H1 (cell line): Measurements from ENCODE around the gene LCN6. TPM values are rescaled to one million over a fixed set of nuclear protein-coding genes. Genes with fewer than 3 reads are reported as not detected.
A peak's percentile ranks its signal among the peaks of the same experiment; 100 is the strongest.
"Not testable (repeated sequence)": the region's sequence is repeated elsewhere in the genome, so short reads cannot be mapped to it uniquely, and the experiment has no call there.

ENCODE experiments used
- CTCF ChIA-PET: fragments of 300-600 bp; sonication (Branson Sonifier 250); formaldehyde crosslinking; loops from one replicate; lab custom pipeline; 2021; ENCODE audit not compliant: partially characterized antibody; lab: Charles Lee
- POLR2A ChIA-PET: fragments of 300-600 bp; sonication (Branson Sonifier 250); formaldehyde crosslinking; loops from one replicate; lab custom pipeline; 2021; ENCODE audit warnings: inconsistent platforms; ENCODE audit not compliant: partially characterized antibody; lab: Charles Lee
- DNase-seq, 2 experiments: peaks; one replicate each; pipeline versions ENCODE4 v3.0.0 to v3.0.0-alpha.2; 2010 to 2022; ENCODE audit warnings: low spot score in 2 of 2, low read depth in 1 of 2, mixed read lengths in 1 of 2
- FAIRE-seq: peaks from 2 replicates; lab custom pipeline; 2011; peaks lifted over from hg19 to GRCh38; lab: Jason Lieb, UNC
- H2AFZ ChIP-seq: 2 replicates; pipeline ENCODE4 v1.8.1; 2012; ENCODE audit warnings: low read length, inconsistent platforms
- H2AK5ac ChIP-seq: 2 replicates; pipeline ENCODE4 v1.6.1; 2013; ENCODE audit warnings: low read depth, low read length
- H2BK120ac ChIP-seq: replicated peaks from 2 replicates; pipeline ENCODE3; 2013; ENCODE audit warnings: low read depth, low read length, inconsistent platforms
- H2BK12ac ChIP-seq: 2 replicates; pipeline ENCODE4 v1.6.1; 2013; ENCODE audit warnings: low read depth, low read length
- H2BK15ac ChIP-seq: 2 replicates; pipeline ENCODE4 v1.6.1; 2013; ENCODE audit warnings: low read length
- H2BK20ac ChIP-seq: 2 replicates; pipeline ENCODE4 v1.6.1; 2013; ENCODE audit warnings: low read length
- H2BK5ac ChIP-seq: 2 replicates; pipeline ENCODE4 v1.6.1; 2013; ENCODE audit warnings: low read depth, low read length
- H3K14ac ChIP-seq: 2 replicates; pipeline ENCODE4 v1.6.1; 2013; ENCODE audit warnings: inconsistent platforms; ENCODE audit not compliant: insufficient read length
- H3K18ac ChIP-seq: 2 replicates; pipeline ENCODE4 v1.6.1; 2013; ENCODE audit warnings: low read length; ENCODE audit errors: extremely low read depth
- H3K23ac ChIP-seq: 2 replicates; pipeline ENCODE4 v1.6.1; 2013; ENCODE audit warnings: inconsistent platforms; ENCODE audit not compliant: insufficient read length
- H3K23me2 ChIP-seq: 2 replicates; pipeline ENCODE4 v1.6.1; 2013; ENCODE audit warnings: low read depth, low read length
- H3K27ac ChIP-seq: 2 replicates; pipeline ENCODE4 v1.6.1; 2011; ENCODE audit warnings: low read depth, low read length, inconsistent platforms
- H3K27me3 ChIP-seq, 4 experiments: replicated peaks in 1 of 4; 1 replicate in 1 of 4; 2 replicates in 3 of 4; pipeline versions ENCODE4 v1.6.1 to v1.8.1; 2011 to 2013; ENCODE audit warnings: low read length in 3 of 4, mild to moderate bottlenecking in 3 of 4, inconsistent platforms in 2 of 4, mixed read lengths in 2 of 4, moderate library complexity in 1 of 4; ENCODE audit not compliant: control insufficient read depth in 3 of 4, insufficient read depth in 3 of 4; ENCODE audit errors: extremely low read depth in 1 of 4
- H3K36me3 ChIP-seq, 4 experiments: 2 replicates each; pipeline versions ENCODE4 v1.6.1 to v1.8.1; 2011 to 2013; ENCODE audit warnings: mild to moderate bottlenecking in 4 of 4, low read length in 3 of 4, moderate library complexity in 2 of 4, control low read depth in 1 of 4, inconsistent platforms in 1 of 4; ENCODE audit not compliant: insufficient read depth in 4 of 4, control insufficient read depth in 2 of 4
- H3K4ac ChIP-seq: replicated peaks from 2 replicates; pipeline ENCODE3; 2013; ENCODE audit warnings: low read length, low read depth, mixed read lengths, inconsistent platforms; ENCODE audit not compliant: insufficient read length
- H3K4me1 ChIP-seq, 4 experiments: replicated peaks in 1 of 4; 1 replicate in 1 of 4; 2 replicates in 3 of 4; pipeline versions ENCODE4 v1.6.1 to v1.8.1; 2011 to 2013; ENCODE audit warnings: low read length in 3 of 4, inconsistent platforms in 2 of 4, mixed read lengths in 1 of 4; ENCODE audit not compliant: insufficient read depth in 4 of 4, control insufficient read depth in 3 of 4
- H3K4me2 ChIP-seq, 2 experiments: 2 replicates each; pipeline versions ENCODE4 v1.6.1 to v1.8.1; 2011 to 2013; ENCODE audit warnings: low read depth in 2 of 2, low read length in 2 of 2, control low read depth in 1 of 2, inconsistent platforms in 1 of 2, mild to moderate bottlenecking in 1 of 2; ENCODE audit not compliant: insufficient read depth in 1 of 2
- H3K4me3 ChIP-seq, 4 experiments: fragments of 200-600, 300-600 bp in 1 of 4; sonication (generic), shearing (Covaris generic), sonication (Bioruptor Twin) in 1 of 4; 2 replicates each; pipeline versions ENCODE4 v1.5.1 to v1.8.1; 2011 to 2016; ENCODE audit warnings: low read length in 4 of 4, low read depth in 3 of 4, control low read depth in 2 of 4, inconsistent platforms in 2 of 4, mild to moderate bottlenecking in 2 of 4, mixed read lengths in 1 of 4, moderate library complexity in 1 of 4; ENCODE audit not compliant: insufficient read depth in 2 of 4; ENCODE audit errors: extremely low read depth in 1 of 4
- H3K56ac ChIP-seq: replicated peaks from 2 replicates; pipeline ENCODE3; 2013; ENCODE audit warnings: low read depth, mild to moderate bottlenecking, mixed read lengths, low read length, inconsistent platforms; ENCODE audit not compliant: insufficient read length
- H3K79me1 ChIP-seq: 2 replicates; pipeline ENCODE4 v1.6.1; 2013; ENCODE audit warnings: low read depth, low read length, control low read depth
- H3K79me2 ChIP-seq, 2 experiments: 2 replicates each; pipeline versions ENCODE4 v1.6.1 to v1.8.1; 2012 to 2013; ENCODE audit warnings: low read length in 2 of 2, mild to moderate bottlenecking in 2 of 2, inconsistent platforms in 1 of 2; ENCODE audit not compliant: insufficient read depth in 2 of 2, control insufficient read depth in 1 of 2
- H3K9ac ChIP-seq, 4 experiments: replicated peaks in 1 of 4; 1 replicate in 1 of 4; 2 replicates in 3 of 4; pipeline versions ENCODE4 v1.6.1 to v1.8.1; 2011 to 2013; ENCODE audit warnings: low read depth in 3 of 4, low read length in 3 of 4, control low read depth in 2 of 4, mild to moderate bottlenecking in 2 of 4, moderate library complexity in 2 of 4, inconsistent platforms in 1 of 4; ENCODE audit errors: extremely low read depth in 1 of 4
- H3K9me3 ChIP-seq, 2 experiments: 2 replicates each; pipeline versions ENCODE4 v1.6.1 to v1.8.1; 2012 to 2013; ENCODE audit warnings: mild to moderate bottlenecking in 2 of 2, moderate library complexity in 2 of 2, control low read depth in 1 of 2, inconsistent platforms in 1 of 2, low read depth in 1 of 2, low read length in 1 of 2, mixed read lengths in 1 of 2; ENCODE audit not compliant: insufficient read depth in 2 of 2
- H4K20me1 ChIP-seq, 2 experiments: replicated peaks in 1 of 2; 2 replicates each; pipeline versions ENCODE3 to v1.8.1; 2011 to 2013; ENCODE audit warnings: inconsistent platforms in 2 of 2, low read length in 2 of 2, mild to moderate bottlenecking in 1 of 2; ENCODE audit not compliant: insufficient read depth in 2 of 2, control insufficient read depth in 1 of 2
- H4K5ac ChIP-seq: 2 replicates; pipeline ENCODE4 v1.6.1; 2013; ENCODE audit warnings: low read length, low read depth, mixed read lengths, inconsistent platforms; ENCODE audit not compliant: insufficient read length
- H4K8ac ChIP-seq: 2 replicates; pipeline ENCODE4 v1.8.0; 2013; ENCODE audit warnings: mild to moderate bottlenecking, moderate library complexity, low read length, inconsistent platforms; ENCODE audit not compliant: insufficient read depth; ENCODE audit errors: extremely low read depth
- H4K91ac ChIP-seq: replicated peaks from 2 replicates; pipeline ENCODE3; 2013; ENCODE audit warnings: low read length, mixed read lengths, inconsistent platforms; ENCODE audit not compliant: insufficient read length
- WGBS, 2 experiments: shearing (Covaris generic) in 1 of 2; methylation state at CpG; one replicate each; pipeline versions ENCODE4 v1.1.6 to v1.1.7; 2013 to 2015; ENCODE audit warnings: low lambda C conversion rate in 2 of 2, mixed read lengths in 2 of 2, inconsistent platforms in 1 of 2, low coverage in 1 of 2, missing lambda C conversion rate in 1 of 2; ENCODE audit not compliant: insufficient replicate concordance in 2 of 2, insufficient coverage in 1 of 2, insufficient read length in 1 of 2; ENCODE audit errors: extremely low coverage in 1 of 2, missing lambda C conversion rate in 1 of 2; 5-methylcytosine and 5-hydroxymethylcytosine counted together
- polyA plus RNA-seq, 7 experiments: library from polyadenylated mRNA; depleted of rRNA in 3 of 7; stranded (reverse) in 5 of 7; unstranded in 2 of 7; fragments of >200 nt in 5 of 7; fragments of 200-250 nt in 2 of 7; gene quantifications; 1 replicate in 5 of 7; 2 replicates in 1 of 7; 4 replicates in 1 of 7; pipeline versions ENCODE4 v1.2.1 to v1.2.3, GENCODE V29; 2011 to 2013; ENCODE audit warnings: missing spikeins in 2 of 7, mixed read lengths in 2 of 7
- total RNA-seq: library from RNA; stranded (reverse); fragmentation: NEBNext Ultra II Directional; extraction: Animal tissue kit (Norgen Biotek cat#: 25700); gene quantifications from 2 replicates; pipeline ENCODE4 v1.2.1, GENCODE V29; 2021

LCN6 gene
- total and polyA plus RNA-seq, 2 of the 8 experiments (the other 6 are each of a cell fraction or from before 2014, with no cell fraction given): not detected

- H2AFZ ChIP-seq, H3K27ac ChIP-seq, H3K23me2 ChIP-seq, H3K36me3 ChIP-seq, H3K14ac ChIP-seq, H4K91ac ChIP-seq, H3K56ac ChIP-seq, H4K8ac ChIP-seq, H2BK120ac ChIP-seq, H3K23ac ChIP-seq, H2AK5ac ChIP-seq, FAIRE-seq, H3K9ac ChIP-seq, H2BK15ac ChIP-seq, H3K9me3 ChIP-seq, H3K4ac ChIP-seq, H3K27me3 ChIP-seq, H2BK12ac ChIP-seq, H2BK20ac ChIP-seq, H4K5ac ChIP-seq, DNase-seq, H3K18ac ChIP-seq, H2BK5ac ChIP-seq: not testable (repeated sequence)
- peaks cover 0 to 12% (median 6%) of the 10 kb centered on the region in 4 experiments; a peak in 5 of 7 replicates for H3K4me1 ChIP-seq
- CTCF ChIA-PET: interaction anchor here (1.0 to 1.4 kb wide), 2 partner anchors 16 kb away, joined by 3 to 6 read pairs; no protein-coding TSS in a partner anchor
- peaks cover 11 to 13% of the 10 kb centered on the region in 2 experiments for H4K20me1 ChIP-seq
- WGBS, 2 experiments: 93% methylated on average over 4 of the region's 4 CpGs; no CpG with 5 or more reads in 1 of the 2 experiments
- peak overlapping the region; percentile 77 to 80; a peak in 3 of 4 replicates for H3K4me2 ChIP-seq
- peak overlapping the region in 2 of 4 experiments; percentile 53 to 90; a peak in 5 of 8 replicates for H3K4me3 ChIP-seq
- POLR2A ChIA-PET: interaction anchor here (4.7 to 11.2 kb wide), 2 partner anchors 11 to 20 kb away, joined by 46 to 223 read pairs; no protein-coding TSS in a partner anchor
- H3K79me1 ChIP-seq: peaks cover 16% of the 10 kb centered on the region
- peaks cover 0 to 11% of the 10 kb centered on the region in 2 experiments; a peak in 1 of 4 replicates for H3K79me2 ChIP-seq
Observed at GRCh38 chr9:136711219-136711648, 37.1 kb downstream of the LCN6 start.
